H1 (cell line): ENCODE data around the gene TMEM107. TPM values are rescaled to one million over a fixed set of nuclear protein-coding genes. Genes with fewer than 3 reads are reported as not detected.

Experiments used
- CTCF ChIA-PET: fragments of 300-600 bp; sonication (Branson Sonifier 250); formaldehyde crosslinking; loops from one replicate; lab custom pipeline; 2021; ENCODE audit not compliant: partially characterized antibody; lab: Charles Lee
- POLR2A ChIA-PET: fragments of 300-600 bp; sonication (Branson Sonifier 250); formaldehyde crosslinking; loops from one replicate; lab custom pipeline; 2021; ENCODE audit warnings: inconsistent platforms; ENCODE audit not compliant: partially characterized antibody; lab: Charles Lee
- DNase-seq, 2 experiments: peaks; one replicate each; pipeline versions ENCODE4 v3.0.0 to v3.0.0-alpha.2; 2010 to 2022; ENCODE audit warnings: low spot score in 2 of 2, low read depth in 1 of 2, mixed read lengths in 1 of 2
- FAIRE-seq: peaks from 2 replicates; lab custom pipeline; 2011; peaks lifted over from hg19 to GRCh38; lab: Jason Lieb, UNC
- H2AFZ ChIP-seq: 2 replicates; pipeline ENCODE4 v1.8.1; 2012; ENCODE audit warnings: low read length, inconsistent platforms
- H2AK5ac ChIP-seq: 2 replicates; pipeline ENCODE4 v1.6.1; 2013; ENCODE audit warnings: low read depth, low read length
- H2BK120ac ChIP-seq: replicated peaks from 2 replicates; pipeline ENCODE3; 2013; ENCODE audit warnings: low read depth, low read length, inconsistent platforms
- H2BK12ac ChIP-seq: 2 replicates; pipeline ENCODE4 v1.6.1; 2013; ENCODE audit warnings: low read depth, low read length
- H2BK15ac ChIP-seq: 2 replicates; pipeline ENCODE4 v1.6.1; 2013; ENCODE audit warnings: low read length
- H2BK20ac ChIP-seq: 2 replicates; pipeline ENCODE4 v1.6.1; 2013; ENCODE audit warnings: low read length
- H2BK5ac ChIP-seq: 2 replicates; pipeline ENCODE4 v1.6.1; 2013; ENCODE audit warnings: low read depth, low read length
- H3K14ac ChIP-seq: 2 replicates; pipeline ENCODE4 v1.6.1; 2013; ENCODE audit warnings: inconsistent platforms; ENCODE audit not compliant: insufficient read length
- H3K18ac ChIP-seq: 2 replicates; pipeline ENCODE4 v1.6.1; 2013; ENCODE audit warnings: low read length; ENCODE audit errors: extremely low read depth
- H3K23ac ChIP-seq: 2 replicates; pipeline ENCODE4 v1.6.1; 2013; ENCODE audit warnings: inconsistent platforms; ENCODE audit not compliant: insufficient read length
- H3K23me2 ChIP-seq: 2 replicates; pipeline ENCODE4 v1.6.1; 2013; ENCODE audit warnings: low read depth, low read length
- H3K27ac ChIP-seq: 2 replicates; pipeline ENCODE4 v1.6.1; 2011; ENCODE audit warnings: low read depth, low read length, inconsistent platforms
- H3K27me3 ChIP-seq, 4 experiments: replicated peaks in 1 of 4; 1 replicate in 1 of 4; 2 replicates in 3 of 4; pipeline versions ENCODE4 v1.6.1 to v1.8.1; 2011 to 2013; ENCODE audit warnings: low read length in 3 of 4, mild to moderate bottlenecking in 3 of 4, inconsistent platforms in 2 of 4, mixed read lengths in 2 of 4, moderate library complexity in 1 of 4; ENCODE audit not compliant: control insufficient read depth in 3 of 4, insufficient read depth in 3 of 4; ENCODE audit errors: extremely low read depth in 1 of 4
- H3K36me3 ChIP-seq, 4 experiments: 2 replicates each; pipeline versions ENCODE4 v1.6.1 to v1.8.1; 2011 to 2013; ENCODE audit warnings: mild to moderate bottlenecking in 4 of 4, low read length in 3 of 4, moderate library complexity in 2 of 4, control low read depth in 1 of 4, inconsistent platforms in 1 of 4; ENCODE audit not compliant: insufficient read depth in 4 of 4, control insufficient read depth in 2 of 4
- H3K4ac ChIP-seq: replicated peaks from 2 replicates; pipeline ENCODE3; 2013; ENCODE audit warnings: low read length, low read depth, mixed read lengths, inconsistent platforms; ENCODE audit not compliant: insufficient read length
- H3K4me1 ChIP-seq, 4 experiments: replicated peaks in 1 of 4; 1 replicate in 1 of 4; 2 replicates in 3 of 4; pipeline versions ENCODE4 v1.6.1 to v1.8.1; 2011 to 2013; ENCODE audit warnings: low read length in 3 of 4, inconsistent platforms in 2 of 4, mixed read lengths in 1 of 4; ENCODE audit not compliant: insufficient read depth in 4 of 4, control insufficient read depth in 3 of 4
- H3K4me2 ChIP-seq, 2 experiments: 2 replicates each; pipeline versions ENCODE4 v1.6.1 to v1.8.1; 2011 to 2013; ENCODE audit warnings: low read depth in 2 of 2, low read length in 2 of 2, control low read depth in 1 of 2, inconsistent platforms in 1 of 2, mild to moderate bottlenecking in 1 of 2; ENCODE audit not compliant: insufficient read depth in 1 of 2
- H3K4me3 ChIP-seq, 4 experiments: fragments of 200-600, 300-600 bp in 1 of 4; sonication (generic), shearing (Covaris generic), sonication (Bioruptor Twin) in 1 of 4; 2 replicates each; pipeline versions ENCODE4 v1.5.1 to v1.8.1; 2011 to 2016; ENCODE audit warnings: low read length in 4 of 4, low read depth in 3 of 4, control low read depth in 2 of 4, inconsistent platforms in 2 of 4, mild to moderate bottlenecking in 2 of 4, mixed read lengths in 1 of 4, moderate library complexity in 1 of 4; ENCODE audit not compliant: insufficient read depth in 2 of 4; ENCODE audit errors: extremely low read depth in 1 of 4
- H3K56ac ChIP-seq: replicated peaks from 2 replicates; pipeline ENCODE3; 2013; ENCODE audit warnings: low read depth, mild to moderate bottlenecking, mixed read lengths, low read length, inconsistent platforms; ENCODE audit not compliant: insufficient read length
- H3K79me1 ChIP-seq: 2 replicates; pipeline ENCODE4 v1.6.1; 2013; ENCODE audit warnings: low read depth, low read length, control low read depth
- H3K79me2 ChIP-seq, 2 experiments: 2 replicates each; pipeline versions ENCODE4 v1.6.1 to v1.8.1; 2012 to 2013; ENCODE audit warnings: low read length in 2 of 2, mild to moderate bottlenecking in 2 of 2, inconsistent platforms in 1 of 2; ENCODE audit not compliant: insufficient read depth in 2 of 2, control insufficient read depth in 1 of 2
- H3K9ac ChIP-seq, 4 experiments: replicated peaks in 1 of 4; 1 replicate in 1 of 4; 2 replicates in 3 of 4; pipeline versions ENCODE4 v1.6.1 to v1.8.1; 2011 to 2013; ENCODE audit warnings: low read depth in 3 of 4, low read length in 3 of 4, control low read depth in 2 of 4, mild to moderate bottlenecking in 2 of 4, moderate library complexity in 2 of 4, inconsistent platforms in 1 of 4; ENCODE audit errors: extremely low read depth in 1 of 4
- H3K9me3 ChIP-seq, 2 experiments: 2 replicates each; pipeline versions ENCODE4 v1.6.1 to v1.8.1; 2012 to 2013; ENCODE audit warnings: mild to moderate bottlenecking in 2 of 2, moderate library complexity in 2 of 2, control low read depth in 1 of 2, inconsistent platforms in 1 of 2, low read depth in 1 of 2, low read length in 1 of 2, mixed read lengths in 1 of 2; ENCODE audit not compliant: insufficient read depth in 2 of 2
- H4K20me1 ChIP-seq, 2 experiments: replicated peaks in 1 of 2; 2 replicates each; pipeline versions ENCODE3 to v1.8.1; 2011 to 2013; ENCODE audit warnings: inconsistent platforms in 2 of 2, low read length in 2 of 2, mild to moderate bottlenecking in 1 of 2; ENCODE audit not compliant: insufficient read depth in 2 of 2, control insufficient read depth in 1 of 2
- H4K5ac ChIP-seq: 2 replicates; pipeline ENCODE4 v1.6.1; 2013; ENCODE audit warnings: low read length, low read depth, mixed read lengths, inconsistent platforms; ENCODE audit not compliant: insufficient read length
- H4K8ac ChIP-seq: 2 replicates; pipeline ENCODE4 v1.8.0; 2013; ENCODE audit warnings: mild to moderate bottlenecking, moderate library complexity, low read length, inconsistent platforms; ENCODE audit not compliant: insufficient read depth; ENCODE audit errors: extremely low read depth
- H4K91ac ChIP-seq: replicated peaks from 2 replicates; pipeline ENCODE3; 2013; ENCODE audit warnings: low read length, mixed read lengths, inconsistent platforms; ENCODE audit not compliant: insufficient read length
- ATF3 ChIP-seq: IDR thresholded peaks from 2 replicates; pipeline ENCODE4 v1.6.1; 2011; ENCODE audit warnings: low read depth, mild to moderate bottlenecking, low read length; ENCODE audit not compliant: insufficient read depth
- CBX8 ChIP-seq: fragments of 300-800, 300-1000 bp; sonication (generic); IDR thresholded peaks from 2 replicates; pipeline ENCODE4 v1.7.1; 2016; ENCODE audit warnings: low read depth, low read length, borderline replicate concordance
- CHD1 ChIP-seq: IDR thresholded peaks from 2 replicates; pipeline ENCODE4 v1.6.1; 2012; ENCODE audit warnings: low read depth, low read length, improper control_type of control experiment
- JUN ChIP-seq: IDR thresholded peaks from 2 replicates; pipeline ENCODE4 v1.6.1; 2011; ENCODE audit warnings: low read depth, mild to moderate bottlenecking, improper control_type of control experiment, low read length
- KDM5A ChIP-seq: fragments of 200-600 bp; IDR thresholded peaks from 2 replicates; pipeline ENCODE4 v1.7.1; 2012; ENCODE audit warnings: mild to moderate bottlenecking, low read length, inconsistent platforms, mixed read lengths
- NANOG ChIP-seq: IDR thresholded peaks from 2 replicates; pipeline ENCODE4 v1.6.1; 2011; ENCODE audit warnings: low read length, low read depth, mild to moderate bottlenecking, inconsistent platforms; ENCODE audit not compliant: insufficient read depth, poor library complexity, severe bottlenecking
- POLR2A ChIP-seq, 2 experiments: IDR thresholded peaks; 1 replicate in 1 of 2; 2 replicates in 1 of 2; pipeline ENCODE4 v1.6.1; 2011; ENCODE audit warnings: low read depth in 2 of 2, low read length in 2 of 2, mild to moderate bottlenecking in 2 of 2; ENCODE audit errors: control extremely low read depth in 1 of 2
- SIX5 ChIP-seq: IDR thresholded peaks from 2 replicates; pipeline ENCODE4 v1.6.1; 2011; ENCODE audit warnings: mild to moderate bottlenecking, low read depth, low read length
- SP2 ChIP-seq: IDR thresholded peaks from 2 replicates; pipeline ENCODE4 v1.6.1; 2012; ENCODE audit warnings: mild to moderate bottlenecking, low read length, inconsistent platforms
- SUZ12 ChIP-seq: fragments of 200-600 bp; sonication (generic); IDR thresholded peaks from 2 replicates; pipeline ENCODE4 v1.6.1; 2012; ENCODE audit warnings: mild to moderate bottlenecking, inconsistent platforms, low read length, moderate library complexity, mixed read lengths
- WGBS, 2 experiments: shearing (Covaris generic) in 1 of 2; methylation state at CpG; one replicate each; pipeline versions ENCODE4 v1.1.6 to v1.1.7; 2013 to 2015; ENCODE audit warnings: low lambda C conversion rate in 2 of 2, mixed read lengths in 2 of 2, inconsistent platforms in 1 of 2, low coverage in 1 of 2, missing lambda C conversion rate in 1 of 2; ENCODE audit not compliant: insufficient replicate concordance in 2 of 2, insufficient coverage in 1 of 2, insufficient read length in 1 of 2; ENCODE audit errors: extremely low coverage in 1 of 2, missing lambda C conversion rate in 1 of 2; 5-methylcytosine and 5-hydroxymethylcytosine counted together
- polyA plus RNA-seq, 7 experiments: library from polyadenylated mRNA; depleted of rRNA in 3 of 7; stranded (reverse) in 5 of 7; unstranded in 2 of 7; fragments of >200 nt in 5 of 7; fragments of 200-250 nt in 2 of 7; gene quantifications; 1 replicate in 5 of 7; 2 replicates in 1 of 7; 4 replicates in 1 of 7; pipeline versions ENCODE4 v1.2.1 to v1.2.3, GENCODE V29; 2011 to 2013; ENCODE audit warnings: missing spikeins in 2 of 7, mixed read lengths in 2 of 7
- total RNA-seq: library from RNA; stranded (reverse); fragmentation: NEBNext Ultra II Directional; extraction: Animal tissue kit (Norgen Biotek cat#: 25700); gene quantifications from 2 replicates; pipeline ENCODE4 v1.2.1, GENCODE V29; 2021
- TF ChIP-seq, protein P1 (sequence below): IDR thresholded peaks from 2 replicates; pipeline ENCODE4 v1.6.1; 2012; ENCODE audit warnings: inconsistent platforms

Gene TMEM107
- total and polyA plus RNA-seq, 2 of the 8 experiments (the other 6 are each of a cell fraction or from before 2014, with no cell fraction given): 17.3 to 21.5 TPM

- no peak overlapping the region for H3K56ac ChIP-seq
- no peak overlapping the region for H2BK5ac ChIP-seq
- H3K27me3 ChIP-seq: no peaks in the 10 kb centered on the region
- FAIRE-seq (no peak), DNase-seq (no peak)
- H4K20me1 ChIP-seq: peaks cover 2 to 27% of the 10 kb centered on the region in 2 experiments
- no peak overlapping the region for H3K4me3 ChIP-seq
- WGBS, 2 experiments: 91% methylated on average over 14 of the region's 14 CpGs; no CpG with 5 or more reads in 1 of the 2 experiments
- H2AFZ ChIP-seq: no peak overlapping the region
- CTCF ChIA-PET: interaction anchor here (14.1 kb wide), 1 partner anchor 11 kb away, joined by 133 read pairs; the partner anchor contains the start of gene VAMP2
- H3K4ac ChIP-seq: no peak overlapping the region
- no peak overlapping the region for H2AK5ac ChIP-seq
- POLR2A ChIA-PET: interaction anchor here (1.3 to 6.4 kb wide), 5 partner anchors 7 to 77 kb away, joined by 3 to 62 read pairs (median 11); partner anchors contain the start of gene TMEM107
- H3K27ac ChIP-seq: no peak overlapping the region
- H2BK12ac ChIP-seq: no peak overlapping the region
- no peak overlapping the region for H2BK15ac ChIP-seq
- H3K23ac ChIP-seq: no peak overlapping the region
- H3K36me3 ChIP-seq: peaks cover 15 to 52% (median 39%) of the 10 kb centered on the region in 4 experiments
- H3K4me1 ChIP-seq: peaks cover 0 to 5% (median 2%) of the 10 kb centered on the region in 4 experiments; a peak in 3 of 7 replicates
- H3K9me3 ChIP-seq: no peaks in the 10 kb centered on the region
- H4K8ac ChIP-seq: no peak overlapping the region
- H4K5ac ChIP-seq: no peak overlapping the region
- no peak overlapping the region for H3K14ac ChIP-seq
- peaks cover 5% of the 10 kb centered on the region; the same call in 1 of the 2 replicates for H3K23me2 ChIP-seq
- H3K79me2 ChIP-seq: peaks cover 0 to 5% of the 10 kb centered on the region in 2 experiments; a peak in 1 of 4 replicates
- peaks cover 7% of the 10 kb centered on the region; the same call in 1 of the 2 replicates for H3K79me1 ChIP-seq
- no peak overlapping the region for H3K18ac ChIP-seq
- H3K4me2 ChIP-seq: no peak overlapping the region
- H2BK120ac ChIP-seq: no peak overlapping the region
- H3K9ac ChIP-seq: no peak overlapping the region
- no peak overlapping the region for H2BK20ac ChIP-seq
- no peak overlapping the region for H4K91ac ChIP-seq
- TF ChIP-seq NANOG: no peak
- no peak for TF ChIP-seq SP2
- TF ChIP-seq KDM5A: no peak
- TF ChIP-seq CBX8: no peak
- TF ChIP-seq ATF3: no peak
- TF ChIP-seq SIX5: no peak
- TF ChIP-seq SUZ12: no peak
- no peak for TF ChIP-seq POLR2A (IDR thresholded peaks at IDR 0.05; ENCODE audit: control extremely low read depth in 1 of 2, low read depth in 2 of 2, low read length in 2 of 2)
- no peak for TF ChIP-seq JUN
- no peak for TF ChIP-seq CHD1
- TF ChIP-seq, protein P1, sequence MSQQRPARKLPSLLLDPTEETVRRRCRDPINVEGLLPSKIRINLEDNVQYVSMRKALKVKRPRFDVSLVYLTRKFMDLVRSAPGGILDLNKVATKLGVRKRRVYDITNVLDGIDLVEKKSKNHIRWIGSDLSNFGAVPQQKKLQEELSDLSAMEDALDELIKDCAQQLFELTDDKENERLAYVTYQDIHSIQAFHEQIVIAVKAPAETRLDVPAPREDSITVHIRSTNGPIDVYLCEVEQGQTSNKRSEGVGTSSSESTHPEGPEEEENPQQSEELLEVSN: no peak
These were observed 29.6 kb downstream of the TMEM107 start for GRCh38 chr17:8146381-8147140.
